Activated CD4-positive, alpha-beta T cell treated with anti-CD3 and anti-CD28 coated beads for 36 hours (primary cell): ENCODE results near the gene CARD11. TPM values are rescaled to one million over a fixed set of nuclear protein-coding genes. Genes with fewer than 3 reads are reported as not detected.
A peak's percentile ranks its signal among the peaks of the same experiment; 100 is the strongest.
"Not testable (repeated sequence)": the region's sequence is repeated elsewhere in the genome, so short reads cannot be mapped to it uniquely, and the experiment has no call there.

Experiments used
- ATAC-seq: fragments of 200-7000 bp; cut with Tn5 transposase; one replicate; pipeline ENCODE4 v1.10.0; 2021; ENCODE audit warnings: mild to moderate bottlenecking, moderate library complexity
- CTCF ChIA-PET: fragments of 350-600 bp; sonication (Branson Sonifier 250); formaldehyde crosslinking; loops from one replicate; lab custom pipeline; 2021; ENCODE audit warnings: antibody characterized with exemption; lab: Charles Lee
- POLR2A ChIA-PET: fragments of 350-600 bp; sonication (Branson Sonifier 250); formaldehyde crosslinking; loops from one replicate; lab custom pipeline; 2021; ENCODE audit warnings: antibody characterized with exemption, inconsistent platforms; lab: Charles Lee
- DNase-seq: peaks from one replicate; pipeline ENCODE4 v3.0.0-alpha.2; 2020
- H3K27ac Mint-ChIP-seq: one replicate; pipeline ENCODE4 v1.8.0; 2021; ENCODE audit warnings: mixed read lengths
- H3K27me3 Mint-ChIP-seq: one replicate; pipeline ENCODE4 v1.8.0; 2021; ENCODE audit warnings: mixed read lengths
- H3K36me3 Mint-ChIP-seq: one replicate; pipeline ENCODE4 v1.8.0; 2021; ENCODE audit warnings: low read depth, mixed read lengths
- H3K4me1 Mint-ChIP-seq: one replicate; pipeline ENCODE4 v1.8.0; 2021; ENCODE audit warnings: mixed read lengths
- H3K4me3 Mint-ChIP-seq: one replicate; pipeline ENCODE4 v1.8.0; 2021; ENCODE audit warnings: mild to moderate bottlenecking, moderate library complexity, mixed read lengths
- H3K9me3 Mint-ChIP-seq: one replicate; pipeline ENCODE4 v1.8.0; 2021; ENCODE audit warnings: low read depth, mixed read lengths
- intact Hi-C, 2 experiments: fragments of 100-400 bp; cut with DNase I in 1 of 2; cut with micrococcal nuclease in 1 of 2; formaldehyde crosslinking; loops; one replicate each; pipeline versions ENCODE4 v1.14.2 to v1.15.1; 2022 to 2024; cut with DNase I, micrococcal nuclease
- total RNA-seq, 2 experiments: library from RNA; stranded (reverse); gene quantifications; one replicate each; pipeline ENCODE4 v1.2.3, GENCODE V29; 2021

Gene CARD11
- total RNA-seq, 2 experiments from 2014 or later, result 108 to 118 TPM

DNA sequence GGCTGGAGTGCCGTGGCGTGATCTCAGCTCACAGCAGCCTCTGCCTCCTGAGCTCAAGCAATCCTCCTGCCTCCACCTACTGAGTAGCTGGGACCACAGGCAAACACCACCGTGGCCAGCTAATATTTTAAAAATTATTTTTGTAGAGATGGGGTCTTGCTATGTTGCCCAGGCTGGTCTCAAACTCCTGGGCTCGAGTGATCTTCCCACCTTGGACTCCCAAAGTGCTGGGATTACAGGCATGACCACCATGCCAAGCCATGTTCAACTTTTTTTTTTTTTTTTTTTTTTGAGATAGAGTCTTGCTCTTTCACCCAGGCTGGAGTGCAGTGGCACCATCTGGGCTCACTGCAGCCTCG, 86.3 kb downstream of the CARD11 start:
- CTCF ChIA-PET, result interaction anchor here (0.8 kb wide), 1 partner anchor 19 kb away, joined by 3 read pairs; no protein-coding TSS in a partner anchor

GRCh38 chr7:2956526-2957368, 86.9 kb downstream of the CARD11 start:
- CTCF ChIA-PET, result interaction anchor here (0.5 to 1.3 kb wide), 3 partner anchors 19 to 85 kb away, joined by 3 to 7 read pairs (median 3); no protein-coding TSS in a partner anchor
- H3K27ac Mint-ChIP-seq, result peak overlapping the region; percentile 83
- peaks cover 73% of the 10 kb centered on the region for H3K36me3 Mint-ChIP-seq
- H3K4me3 Mint-ChIP-seq, result peak overlapping the region; percentile 38
- H3K27me3 Mint-ChIP-seq, result no peaks in the 10 kb centered on the region
- H3K4me1 Mint-ChIP-seq, result peaks cover 73% of the 10 kb centered on the region
- no peaks in the 10 kb centered on the region for H3K9me3 Mint-ChIP-seq
- DNase-seq, result peak; percentile 80
- intact Hi-C loops, result loop anchor here (1.0 to 10.0 kb wide), 4 partner anchors 22 to 92 kb away; no protein-coding TSS in a partner anchor
- ATAC-seq, result peak; percentile 86
- POLR2A ChIA-PET, result interaction anchor here (0.7 to 1.1 kb wide), 4 partner anchors 9 to 106 kb away, joined by 3 read pairs; no protein-coding TSS in a partner anchor

More for the DNA sequence above, 86.3 kb downstream of the CARD11 start:
- H3K4me1 Mint-ChIP-seq, result peaks cover 73% of the 10 kb centered on the region
- H3K27me3 Mint-ChIP-seq, DNase-seq, H3K9me3 Mint-ChIP-seq, H3K4me3 Mint-ChIP-seq, ATAC-seq: not testable (repeated sequence)
- intact Hi-C loops, result loop anchor here in 1 of 2 experiments (2.0 to 10.0 kb wide), 2 partner anchors 21 to 93 kb away; no protein-coding TSS in a partner anchor
- peak overlapping the region; percentile 83 for H3K27ac Mint-ChIP-seq
- H3K36me3 Mint-ChIP-seq, result peaks cover 70% of the 10 kb centered on the region
- POLR2A ChIA-PET, result interaction anchor here (0.8 to 1.1 kb wide), 3 partner anchors 8 to 106 kb away, joined by 3 read pairs; no protein-coding TSS in a partner anchor

DNA sequence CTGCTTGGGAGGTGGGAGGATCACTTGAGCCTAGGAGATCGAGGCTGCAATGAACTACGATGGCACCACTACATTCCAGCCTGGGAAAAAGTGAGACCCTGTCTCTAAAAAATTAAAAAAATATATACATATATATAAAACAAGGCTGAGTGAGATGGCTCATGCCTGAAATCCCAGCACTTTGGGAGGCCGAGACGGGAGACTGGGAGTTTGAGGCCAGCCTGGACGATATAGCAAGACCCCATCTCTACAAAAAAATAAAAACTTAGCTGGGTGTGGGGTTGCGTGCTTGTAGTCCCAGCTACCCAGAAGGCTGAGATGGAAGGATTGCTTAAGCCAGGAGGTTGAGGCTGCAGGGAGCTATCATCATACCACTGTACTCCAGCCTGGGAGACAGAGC, 87.6 kb downstream of the CARD11 start:
- Mint-ChIP-seq H3K36me3 (peaks cover 79% of the 10 kb centered on the region), H3K4me1 (peaks cover 76% of the 10 kb centered on the region), H3K4me3 (no peak overlapping the region), H3K27me3 (no peaks in the 10 kb centered on the region), H3K9me3 (peaks cover 2% of the 10 kb centered on the region), H3K27ac (peak overlapping the region; percentile 42)
- DNase-seq (peak; percentile 4), ATAC-seq (no peak)
- intact Hi-C loops, result loop anchor here (1.0 to 10.0 kb wide), 4 partner anchors 22 to 91 kb away; no protein-coding TSS in a partner anchor
- POLR2A ChIA-PET, result interaction anchor here (1.1 kb wide), 2 partner anchors 9 to 107 kb away, joined by 3 read pairs; no protein-coding TSS in a partner anchor
- CTCF ChIA-PET, result interaction anchor here (0.5 to 1.3 kb wide), 2 partner anchors 22 to 85 kb away, joined by 3 to 7 read pairs; no protein-coding TSS in a partner anchor

DNA sequence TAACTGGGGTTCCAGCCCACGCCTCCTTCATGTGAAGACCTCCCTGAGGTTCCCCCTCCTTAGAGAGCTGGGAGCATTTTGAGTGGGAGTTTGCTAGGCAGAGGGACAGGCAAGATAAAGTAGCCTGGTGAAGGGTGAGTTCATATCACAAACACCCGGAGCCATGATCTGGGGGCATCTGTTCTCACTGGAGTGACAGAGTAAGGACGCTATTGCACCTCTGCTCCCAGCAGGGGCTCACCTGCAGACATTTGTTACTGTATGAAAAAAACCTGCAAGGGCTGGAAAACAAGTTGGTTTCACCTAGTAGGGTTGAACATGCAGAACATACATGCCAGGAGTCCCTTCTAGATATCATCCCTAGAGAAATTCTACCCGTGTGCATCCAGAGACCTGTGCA, 88.4 kb downstream of the CARD11 start:
- Mint-ChIP-seq H3K4me3 (no peak overlapping the region), H3K36me3 (peaks cover 82% of the 10 kb centered on the region), H3K9me3 (peaks cover 10% of the 10 kb centered on the region), H3K4me1 (peaks cover 81% of the 10 kb centered on the region), H3K27ac (peak overlapping the region; percentile 83), H3K27me3 (no peaks in the 10 kb centered on the region)
- ATAC-seq (no peak), DNase-seq (peak; percentile 3)
- ChIA-PET POLR2A (no interaction called here), CTCF (no interaction called here)
- intact Hi-C loops, result loop anchor here in 1 of 2 experiments (10.0 kb wide), 1 partner anchor 90 kb away; no protein-coding TSS in a partner anchor

GRCh38 chr7:2954433-2954853, 89.2 kb downstream of the CARD11 start:
- peak overlapping the region; percentile 83 for H3K27ac Mint-ChIP-seq
- H3K36me3 Mint-ChIP-seq, result peaks cover 85% of the 10 kb centered on the region
- CTCF ChIA-PET, result interaction anchor here (0.5 to 1.0 kb wide), 3 partner anchors 97 to 248 kb away, joined by 3 to 4 read pairs (median 3); no protein-coding TSS in a partner anchor
- peaks cover 12% of the 10 kb centered on the region for H3K9me3 Mint-ChIP-seq
- peak overlapping the region; percentile 15 for H3K4me3 Mint-ChIP-seq
- H3K4me1 Mint-ChIP-seq, result peaks cover 80% of the 10 kb centered on the region
- H3K27me3 Mint-ChIP-seq, result no peaks in the 10 kb centered on the region
- POLR2A ChIA-PET, result interaction anchor here (0.6 kb wide), 1 partner anchor 60 kb away, joined by 4 read pairs; no protein-coding TSS in a partner anchor
- intact Hi-C loops, result loop anchor here in 1 of 2 experiments (10.0 kb wide), 1 partner anchor 90 kb away; no protein-coding TSS in a partner anchor
- DNase-seq (peak; percentile 56), ATAC-seq (peak; percentile 23)

DNA sequence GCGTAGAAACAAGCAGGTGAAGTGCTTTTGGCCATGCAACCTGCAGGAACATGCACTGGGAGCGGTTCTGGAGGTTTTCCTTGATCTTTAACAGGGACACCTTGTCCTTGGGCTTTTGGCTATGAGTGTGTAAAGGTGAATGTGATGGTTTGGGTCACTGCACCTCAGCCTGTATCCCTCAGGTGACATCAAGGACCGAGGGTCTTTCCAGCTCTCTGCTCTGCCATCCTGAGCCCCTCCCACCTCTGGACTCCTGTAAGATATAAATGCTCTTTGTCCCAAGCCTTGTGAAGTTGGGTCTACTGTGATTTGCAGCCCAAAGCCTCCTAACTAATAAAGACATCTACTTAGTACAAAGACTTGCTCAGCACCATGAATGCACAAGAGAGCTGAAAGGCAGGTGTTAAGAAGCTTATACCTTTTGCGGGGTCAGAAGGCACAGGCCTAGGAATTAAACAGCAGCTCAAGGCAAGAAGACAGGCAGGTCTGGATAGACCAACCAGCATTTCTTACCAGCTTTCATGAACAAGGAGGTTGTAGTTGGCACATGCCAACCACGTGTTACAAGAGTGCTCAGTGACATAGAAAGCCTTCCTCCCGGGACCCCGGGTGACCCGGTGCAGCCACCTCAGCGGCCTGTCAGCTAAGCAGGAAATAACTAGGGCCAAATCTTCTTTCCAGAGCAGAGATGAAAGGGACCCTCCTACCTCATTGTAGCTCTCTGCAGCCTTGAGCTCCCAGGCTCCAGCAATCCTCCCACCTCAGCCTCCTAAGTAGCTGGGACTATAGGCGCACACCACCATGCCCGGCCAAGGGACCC, 89.9 kb downstream of the CARD11 start:
- DNase-seq (peak; percentile 25), ATAC-seq (no peak)
- H3K27ac Mint-ChIP-seq, result peak overlapping the region; percentile 83
- no peaks in the 10 kb centered on the region for H3K27me3 Mint-ChIP-seq
- H3K9me3 Mint-ChIP-seq, result peaks cover 12% of the 10 kb centered on the region
- intact Hi-C loops, result loop anchor here in 1 of 2 experiments (10.0 kb wide), 1 partner anchor 89 kb away; no protein-coding TSS in a partner anchor
- H3K36me3 Mint-ChIP-seq, result peaks cover 85% of the 10 kb centered on the region
- H3K4me3 Mint-ChIP-seq, result peak overlapping the region; percentile 15
- peaks cover 82% of the 10 kb centered on the region for H3K4me1 Mint-ChIP-seq
- ChIA-PET CTCF (interaction anchor here (0.5 to 1.0 kb wide), 6 partner anchors 11 to 1981 kb away, joined by 3 to 4 read pairs (median 3); no protein-coding TSS in a partner anchor), POLR2A (interaction anchor here (0.6 kb wide), 1 partner anchor 59 kb away, joined by 4 read pairs; no protein-coding TSS in a partner anchor)

GRCh38 chr7:2953099-2953498, 90.6 kb downstream of the CARD11 start:
- peak overlapping the region; percentile 83 for H3K27ac Mint-ChIP-seq
- CTCF ChIA-PET, result interaction anchor here (0.6 to 1.0 kb wide), 2 partner anchors 12 to 165 kb away, joined by 3 read pairs; no protein-coding TSS in a partner anchor

DNA sequence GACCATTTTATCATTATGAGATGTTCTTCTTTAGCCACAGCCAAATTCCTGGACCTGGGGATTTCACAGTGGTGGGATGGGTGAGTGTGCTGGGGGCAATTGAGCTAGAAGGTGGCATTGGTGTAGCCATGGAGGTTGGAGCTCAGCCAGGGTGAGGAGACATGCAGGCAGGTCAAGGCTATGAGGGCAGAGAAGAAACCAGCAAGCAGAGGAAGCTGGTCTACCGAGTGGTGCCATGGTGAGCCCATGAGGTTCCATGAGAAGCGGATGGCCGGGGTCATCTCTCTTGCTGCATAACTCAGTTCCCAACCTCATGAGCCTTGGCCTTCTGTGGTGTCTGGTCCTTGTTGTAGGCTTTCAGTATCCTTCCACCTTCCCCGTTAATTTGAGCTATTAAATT, 91.4 kb downstream of the CARD11 start:
- Mint-ChIP-seq H3K4me3 (no peak overlapping the region), H3K27ac (peak overlapping the region; percentile 51), H3K9me3 (peaks cover 12% of the 10 kb centered on the region), H3K27me3 (no peaks in the 10 kb centered on the region), H3K36me3 (peaks cover 82% of the 10 kb centered on the region), H3K4me1 (peaks cover 81% of the 10 kb centered on the region)
- intact Hi-C loops, result loop anchor here in 1 of 2 experiments (10.0 kb wide), 1 partner anchor 88 kb away; no protein-coding TSS in a partner anchor
- no peak for ATAC-seq
- peak; percentile 3 for DNase-seq
- POLR2A ChIA-PET, result no interaction called here
- CTCF ChIA-PET, result interaction anchor here (1.0 to 1.6 kb wide), 3 partner anchors 21 to 166 kb away, joined by 3 to 4 read pairs (median 3); no protein-coding TSS in a partner anchor

More at GRCh38 chr7:2953099-2953498, 90.6 kb downstream of the CARD11 start:
- Mint-ChIP-seq H3K36me3 (peaks cover 85% of the 10 kb centered on the region), H3K4me3 (no peak overlapping the region), H3K9me3 (peaks cover 12% of the 10 kb centered on the region), H3K4me1 (peaks cover 86% of the 10 kb centered on the region), H3K27me3 (no peaks in the 10 kb centered on the region)
- POLR2A ChIA-PET, result no interaction called here
- ATAC-seq (no peak), DNase-seq (peak; percentile 0)
- intact Hi-C loops, result loop anchor here in 1 of 2 experiments (10.0 kb wide), 1 partner anchor 88 kb away; no protein-coding TSS in a partner anchor

- Mint-ChIP-seq H3K9me3 (peaks cover 12% of the 10 kb centered on the region), H3K4me1 (peaks cover 70% of the 10 kb centered on the region), H3K36me3 (peaks cover 88% of the 10 kb centered on the region), H3K27me3 (no peaks in the 10 kb centered on the region), H3K4me3 (no peak overlapping the region), H3K27ac (peak overlapping the region; percentile 68)
- POLR2A ChIA-PET, result no interaction called here
- DNase-seq (no peak), ATAC-seq (no peak)
- CTCF ChIA-PET, result no interaction called here
- intact Hi-C loops, result loop anchor here in 1 of 2 experiments (10.0 kb wide), 1 partner anchor 86 kb away; no protein-coding TSS in a partner anchor
Measured at GRCh38 chr7:2950578-2950977, 93.1 kb downstream of the CARD11 start.

DNA sequence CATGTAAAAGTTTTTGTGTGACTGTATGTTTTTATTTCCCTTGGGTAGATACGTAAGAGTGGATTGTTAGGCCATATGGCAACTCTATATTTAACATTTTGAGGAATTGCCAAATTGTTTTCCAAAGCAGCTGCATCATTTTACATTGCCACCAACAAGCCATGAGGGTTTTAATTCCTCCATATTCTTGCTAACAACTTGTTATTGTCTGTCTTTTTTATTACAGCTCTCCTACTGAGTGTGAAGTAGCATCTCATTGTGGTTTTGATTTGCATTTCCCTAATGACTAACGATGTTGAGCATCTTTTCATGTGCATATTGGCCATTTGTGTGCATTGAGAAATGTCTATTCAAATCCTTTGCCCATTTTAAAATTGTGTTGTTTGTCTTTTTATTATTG, 94.9 kb downstream of the CARD11 start:
- ChIA-PET CTCF (interaction anchor here (0.6 to 1.5 kb wide), 2 partner anchors 13 to 15 kb away, joined by 3 to 5 read pairs; no protein-coding TSS in a partner anchor), POLR2A (interaction anchor here (0.9 kb wide), 1 partner anchor 30 kb away, joined by 3 read pairs; no protein-coding TSS in a partner anchor)
- H3K9me3 Mint-ChIP-seq, result peaks cover 12% of the 10 kb centered on the region
- no peaks in the 10 kb centered on the region for H3K27me3 Mint-ChIP-seq
- intact Hi-C loops, result no loop called here
- peaks cover 51% of the 10 kb centered on the region for H3K4me1 Mint-ChIP-seq
- ATAC-seq (peak; percentile 45), DNase-seq (no peak)
- no peak overlapping the region for H3K4me3 Mint-ChIP-seq
- peaks cover 86% of the 10 kb centered on the region for H3K36me3 Mint-ChIP-seq
- peak overlapping the region; percentile 67 for H3K27ac Mint-ChIP-seq
